GM23338 (cell line): ENCODE measurements around the gene RYR1. TPM values are rescaled to one million over a fixed set of nuclear protein-coding genes. Genes with fewer than 3 reads are reported as not detected.
A peak's percentile ranks its signal among the peaks of the same experiment; 100 is the strongest.

Source experiments
- ATAC-seq: fragments of 200-7000 bp; cut with Tn5 transposase; 3 replicates; pipeline ENCODE4 v1.9.1; 2020
- DNase-seq: peaks from one replicate; pipeline ENCODE4 v3.0.0-alpha.2; 2015; ENCODE audit warnings: low spot score
- H2AFZ ChIP-seq: fragments of 200-600 bp; sonication (generic); 2 replicates; pipeline ENCODE4 v1.8.0; 2016; ENCODE audit warnings: antibody characterized with exemption, mild to moderate bottlenecking, moderate library complexity
- H3F3A ChIP-seq: fragments of 200-600 bp; sonication (generic); replicated peaks from 2 replicates; pipeline ENCODE4 v1.8.0; 2017; ENCODE audit warnings: antibody characterized with exemption, mixed run types, low read depth
- H3K27ac ChIP-seq: fragments of 200-600 bp; sonication (generic); 2 replicates; pipeline ENCODE4 v1.6.1; 2016; ENCODE audit warnings: low read depth
- H3K27me3 ChIP-seq: fragments of 200-600 bp; sonication (generic); 2 replicates; pipeline ENCODE4 v1.8.0; 2016; ENCODE audit warnings: mild to moderate bottlenecking, mixed run types, moderate library complexity; ENCODE audit not compliant: insufficient read depth
- H3K36me3 ChIP-seq: fragments of 200-600 bp; sonication (generic); 2 replicates; pipeline ENCODE4 v1.8.0; 2016; ENCODE audit warnings: mild to moderate bottlenecking; ENCODE audit not compliant: insufficient read depth
- H3K4me1 ChIP-seq: fragments of 200-600 bp; sonication (generic); 2 replicates; pipeline ENCODE4 v1.8.0; 2016; ENCODE audit warnings: mild to moderate bottlenecking, moderate library complexity; ENCODE audit not compliant: insufficient read depth
- H3K4me2 ChIP-seq: fragments of 200-600 bp; sonication (generic); 2 replicates; pipeline ENCODE4 v1.7.1; 2017; ENCODE audit warnings: mixed run types
- H3K4me3 ChIP-seq: fragments of 200-600 bp; sonication (generic); 2 replicates; pipeline ENCODE4 v1.6.1; 2016; ENCODE audit warnings: mixed run types
- H3K79me2 ChIP-seq: fragments of 200-600 bp; sonication (generic); replicated peaks from 2 replicates; pipeline ENCODE4 v1.8.0; 2017; ENCODE audit warnings: mild to moderate bottlenecking; ENCODE audit not compliant: insufficient read depth
- H3K9me2 ChIP-seq: fragments of 200-600 bp; sonication (generic); 2 replicates; pipeline ENCODE4 v1.8.0; 2017; ENCODE audit not compliant: insufficient read depth
- H4K20me1 ChIP-seq: fragments of 200-600 bp; sonication (generic); replicated peaks from 2 replicates; pipeline ENCODE4 v1.8.0; 2017; ENCODE audit warnings: mild to moderate bottlenecking; ENCODE audit not compliant: insufficient read depth
- H3K27ac Mint-ChIP-seq: 2 replicates; pipeline ENCODE4 v1.8.0; 2020; ENCODE audit warnings: inconsistent platforms, mild to moderate bottlenecking, moderate library complexity, mixed read lengths
- H3K27me3 Mint-ChIP-seq: 3 replicates; pipeline ENCODE4 v1.8.0; 2022; ENCODE audit warnings: low read depth, mild to moderate bottlenecking, moderate library complexity, mixed read lengths, inconsistent platforms; ENCODE audit not compliant: insufficient read depth, poor library complexity
- H3K36me3 Mint-ChIP-seq: 3 replicates; pipeline ENCODE4 v1.8.0; 2021; ENCODE audit warnings: low read depth, mild to moderate bottlenecking, inconsistent platforms, moderate library complexity, mixed read lengths
- H3K4me1 Mint-ChIP-seq: 3 replicates; pipeline ENCODE4 v1.8.0; 2020; ENCODE audit warnings: mild to moderate bottlenecking, inconsistent platforms, mixed read lengths
- H3K4me3 Mint-ChIP-seq: 3 replicates; pipeline ENCODE4 v1.8.0; 2021; ENCODE audit warnings: moderate library complexity, mild to moderate bottlenecking, inconsistent platforms, mixed read lengths
- H3K9me3 Mint-ChIP-seq: 3 replicates; pipeline ENCODE4 v1.8.0; 2020; ENCODE audit warnings: moderate library complexity, mild to moderate bottlenecking, inconsistent platforms, mixed read lengths
- CREB1 ChIP-seq: fragments of 250-450 bp; sonication (Bioruptor Pico); IDR thresholded peaks from 2 replicates; pipeline ENCODE4 v1.5.0; 2020; ENCODE audit warnings: low read depth, mild to moderate bottlenecking, moderate library complexity
- EZH2 ChIP-seq: fragments of 200-600 bp; sonication (generic); IDR thresholded peaks from one replicate; pipeline ENCODE4 v1.8.0; 2017; ENCODE audit warnings: antibody characterized with exemption, mild to moderate bottlenecking, low read depth; ENCODE audit not compliant: unreplicated experiment
- EZH2phosphoT487 ChIP-seq: fragments of 200-600 bp; sonication (generic); IDR thresholded peaks from one replicate; pipeline ENCODE4 v1.8.1; 2018; ENCODE audit warnings: antibody characterized with exemption; ENCODE audit not compliant: unreplicated experiment
- POLR2AphosphoS5 ChIP-seq: IDR thresholded peaks from 2 replicates; pipeline ENCODE4 v1.6.1; 2016; ENCODE audit warnings: antibody characterized with exemption, low read depth
- STAT1 ChIP-seq: IDR thresholded peaks from one replicate; pipeline ENCODE4 v1.6.1; 2016; ENCODE audit warnings: antibody characterized with exemption; ENCODE audit not compliant: unreplicated experiment
- ZNF462 ChIP-seq: fragments of 250-450 bp; sonication (Bioruptor Pico); IDR thresholded peaks from 2 replicates; pipeline ENCODE4 v1.5.0; 2020; ENCODE audit warnings: mild to moderate bottlenecking, moderate library complexity
- polyA plus RNA-seq: library from polyadenylated mRNA; unstranded; fragments of >200 nt; fragmentation: Nextera tagmentation; extraction: Ambion mirVana; gene quantifications from 2 replicates; pipeline ENCODE4 v1.2.1, GENCODE V29; 2016
- total RNA-seq: library from RNA; depleted of rRNA; stranded (reverse); fragments of >200 nt; shearing (Covaris generic); gene quantifications from 2 replicates; pipeline ENCODE4 v1.2.3, GENCODE V29; 2014
- TF ChIP-seq, protein P1 (sequence below): IDR thresholded peaks from 2 replicates; pipeline ENCODE4 v1.6.1; 2016; ENCODE audit warnings: antibody characterized with exemption
- TF ChIP-seq, protein P2 (sequence below): IDR thresholded peaks from one replicate; pipeline ENCODE4 v1.6.1; 2018; ENCODE audit warnings: antibody characterized with exemption; ENCODE audit not compliant: unreplicated experiment

The RYR1 gene
- total and polyA plus RNA-seq, 2 experiments from 2014 or later = 4.0 to 26.7 TPM

GRCh38 chr19:38434549-38435051, 1.1 kb downstream of the RYR1 start:
- Histone ChIP-seq H3K4me1 (peaks cover 20% of the 10 kb centered on the region), H3F3A (peaks cover 20% of the 10 kb centered on the region), H3K36me3 (no peaks in the 10 kb centered on the region; the same call in 1 of the 2 replicates), H3K27me3 (no peaks in the 10 kb centered on the region), H3K4me2 (peak overlapping the region; percentile 100), H3K79me2 (peaks cover 29% of the 10 kb centered on the region), H3K4me3 (peak overlapping the region; percentile 89), H3K9me2 (no peaks in the 10 kb centered on the region), H3K27ac (peak overlapping the region; percentile 94), H4K20me1 (no peaks in the 10 kb centered on the region), H2AFZ (no peak overlapping the region)
- peak; percentile 96 for DNase-seq
- ATAC-seq = peak; percentile 69
- TF ChIP-seq ZNF462 (CRISPR knock-in tag) (no peak), POLR2AphosphoS5 (peak; percentile 60), STAT1 (no peak), EZH2 (no peak), EZH2phosphoT487 (no peak), CREB1 (CRISPR knock-in tag) (0 out of 2 replicates have a peak, but pooled peaks have one; percentile 21)
- TF ChIP-seq, protein P1, sequence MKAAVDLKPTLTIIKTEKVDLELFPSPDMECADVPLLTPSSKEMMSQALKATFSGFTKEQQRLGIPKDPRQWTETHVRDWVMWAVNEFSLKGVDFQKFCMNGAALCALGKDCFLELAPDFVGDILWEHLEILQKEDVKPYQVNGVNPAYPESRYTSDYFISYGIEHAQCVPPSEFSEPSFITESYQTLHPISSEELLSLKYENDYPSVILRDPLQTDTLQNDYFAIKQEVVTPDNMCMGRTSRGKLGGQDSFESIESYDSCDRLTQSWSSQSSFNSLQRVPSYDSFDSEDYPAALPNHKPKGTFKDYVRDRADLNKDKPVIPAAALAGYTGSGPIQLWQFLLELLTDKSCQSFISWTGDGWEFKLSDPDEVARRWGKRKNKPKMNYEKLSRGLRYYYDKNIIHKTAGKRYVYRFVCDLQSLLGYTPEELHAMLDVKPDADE = peak; percentile 80
- TF ChIP-seq, protein P2, sequence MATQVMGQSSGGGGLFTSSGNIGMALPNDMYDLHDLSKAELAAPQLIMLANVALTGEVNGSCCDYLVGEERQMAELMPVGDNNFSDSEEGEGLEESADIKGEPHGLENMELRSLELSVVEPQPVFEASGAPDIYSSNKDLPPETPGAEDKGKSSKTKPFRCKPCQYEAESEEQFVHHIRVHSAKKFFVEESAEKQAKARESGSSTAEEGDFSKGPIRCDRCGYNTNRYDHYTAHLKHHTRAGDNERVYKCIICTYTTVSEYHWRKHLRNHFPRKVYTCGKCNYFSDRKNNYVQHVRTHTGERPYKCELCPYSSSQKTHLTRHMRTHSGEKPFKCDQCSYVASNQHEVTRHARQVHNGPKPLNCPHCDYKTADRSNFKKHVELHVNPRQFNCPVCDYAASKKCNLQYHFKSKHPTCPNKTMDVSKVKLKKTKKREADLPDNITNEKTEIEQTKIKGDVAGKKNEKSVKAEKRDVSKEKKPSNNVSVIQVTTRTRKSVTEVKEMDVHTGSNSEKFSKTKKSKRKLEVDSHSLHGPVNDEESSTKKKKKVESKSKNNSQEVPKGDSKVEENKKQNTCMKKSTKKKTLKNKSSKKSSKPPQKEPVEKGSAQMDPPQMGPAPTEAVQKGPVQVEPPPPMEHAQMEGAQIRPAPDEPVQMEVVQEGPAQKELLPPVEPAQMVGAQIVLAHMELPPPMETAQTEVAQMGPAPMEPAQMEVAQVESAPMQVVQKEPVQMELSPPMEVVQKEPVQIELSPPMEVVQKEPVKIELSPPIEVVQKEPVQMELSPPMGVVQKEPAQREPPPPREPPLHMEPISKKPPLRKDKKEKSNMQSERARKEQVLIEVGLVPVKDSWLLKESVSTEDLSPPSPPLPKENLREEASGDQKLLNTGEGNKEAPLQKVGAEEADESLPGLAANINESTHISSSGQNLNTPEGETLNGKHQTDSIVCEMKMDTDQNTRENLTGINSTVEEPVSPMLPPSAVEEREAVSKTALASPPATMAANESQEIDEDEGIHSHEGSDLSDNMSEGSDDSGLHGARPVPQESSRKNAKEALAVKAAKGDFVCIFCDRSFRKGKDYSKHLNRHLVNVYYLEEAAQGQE = no peak
- peak overlapping the region; percentile 95 for H3K27ac Mint-ChIP-seq
- H3K36me3 Mint-ChIP-seq = peaks cover 17% of the 10 kb centered on the region
- H3K4me1 Mint-ChIP-seq = peaks cover 23% of the 10 kb centered on the region
- peak overlapping the region; percentile 83 for H3K4me3 Mint-ChIP-seq
- H3K27me3 Mint-ChIP-seq = peaks cover 17% of the 10 kb centered on the region
- no peaks in the 10 kb centered on the region for H3K9me3 Mint-ChIP-seq
